H4 (cell line): ENCODE measurements around the gene ENOX1. TPM values are rescaled to one million over a fixed set of nuclear protein-coding genes. Genes with fewer than 3 reads are reported as not detected.
"Not testable (repeated sequence)": the region's sequence is repeated elsewhere in the genome, so short reads cannot be mapped to it uniquely, and the experiment has no call there.

Experiments
- DNase-seq: peaks from one replicate; pipeline ENCODE4 v3.0.0-alpha.2; 2015; ENCODE audit warnings: low spot score
- total RNA-seq: library from RNA; depleted of rRNA; stranded (reverse); fragments of >200 nt; shearing (Covaris generic); gene quantifications from 2 replicates; pipeline ENCODE4 v1.2.3, GENCODE V29; 2014

ENOX1 gene
- total RNA-seq, 1 experiment from 2014 or later: 0.64 TPM

- no peak for DNase-seq
These were observed 353.8 kb downstream of the ENOX1 start for GRCh38 chr13:43432958-43433357.

DNA sequence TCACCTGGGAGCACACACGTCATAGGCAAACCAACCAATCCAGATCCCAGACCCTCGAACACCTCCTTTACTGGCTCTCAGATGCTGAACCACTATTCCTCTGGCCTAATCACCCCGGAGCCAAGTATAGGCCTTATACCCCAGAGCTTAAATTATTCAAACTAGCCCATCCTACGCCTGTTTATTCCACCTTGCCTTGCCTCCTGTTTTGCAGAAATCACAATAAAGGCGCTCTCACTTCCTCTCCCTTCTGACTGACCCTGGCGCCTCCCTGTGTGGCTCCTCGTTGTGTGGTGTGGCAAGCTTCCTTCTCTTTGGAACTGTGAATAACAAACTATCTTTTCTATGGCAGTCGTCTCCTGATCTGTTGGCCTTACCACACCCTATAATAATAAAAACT, 354.9 kb downstream of the ENOX1 start:
- DNase-seq: no peak

DNA sequence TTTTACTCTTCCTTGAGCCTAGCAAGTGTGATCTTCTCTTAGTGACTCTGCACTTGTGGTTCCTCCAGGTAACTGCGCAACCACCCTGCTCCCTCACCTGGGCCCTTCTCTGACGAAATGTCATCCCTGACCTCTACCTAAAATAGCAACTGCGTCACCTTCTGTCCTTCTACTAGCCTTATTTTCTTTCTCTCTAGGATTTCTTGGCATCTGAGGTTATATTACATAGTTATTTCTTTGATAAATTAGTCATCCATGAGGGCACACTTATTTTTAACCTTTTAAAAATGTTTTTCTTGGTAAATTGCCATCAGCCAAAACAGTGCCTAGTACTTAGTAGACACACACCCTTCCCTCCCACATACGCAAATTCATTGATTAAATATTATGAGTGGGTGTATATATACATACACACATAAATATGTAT, 355.5 kb downstream of the ENOX1 start:
- no peak for DNase-seq

DNA sequence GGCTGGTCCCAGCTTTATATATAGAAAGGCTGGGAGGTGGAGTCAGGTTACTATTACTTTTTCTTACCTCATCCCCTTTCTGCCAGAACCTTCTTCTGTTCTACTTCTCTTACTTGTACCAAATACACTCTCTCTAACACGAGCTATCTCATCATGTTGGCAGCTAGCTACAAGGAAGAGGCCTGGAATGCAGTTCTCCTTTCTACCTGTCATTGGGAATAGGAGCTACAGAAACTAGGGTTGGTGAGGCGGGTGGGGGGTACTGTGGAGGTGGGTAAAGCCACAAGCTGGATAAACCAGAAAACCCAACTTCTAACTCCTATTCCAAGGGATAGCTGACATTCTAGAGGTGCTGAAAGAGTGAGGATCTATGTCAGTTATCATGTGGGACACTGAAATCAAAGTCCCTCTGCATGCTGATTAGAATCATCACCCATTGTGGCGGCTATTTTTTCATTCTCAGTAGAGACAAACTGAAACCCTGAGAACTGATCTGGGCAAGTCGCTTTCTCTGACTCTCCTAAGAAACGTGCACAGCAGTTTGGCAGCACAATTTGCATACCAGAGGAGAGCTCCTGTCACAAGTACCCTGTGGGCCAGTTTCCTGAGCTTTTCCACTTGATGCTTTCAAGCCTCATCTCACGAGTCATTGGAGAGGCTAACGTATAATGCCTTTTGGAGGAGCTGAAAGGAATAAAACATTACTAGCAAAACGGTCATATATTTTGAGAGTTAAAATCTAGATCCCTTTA, 358.1 kb downstream of the ENOX1 start:
- no peak for DNase-seq

GRCh38 chr13:43426355-43426754, 360.4 kb downstream of the ENOX1 start:
- no peak for DNase-seq

DNA sequence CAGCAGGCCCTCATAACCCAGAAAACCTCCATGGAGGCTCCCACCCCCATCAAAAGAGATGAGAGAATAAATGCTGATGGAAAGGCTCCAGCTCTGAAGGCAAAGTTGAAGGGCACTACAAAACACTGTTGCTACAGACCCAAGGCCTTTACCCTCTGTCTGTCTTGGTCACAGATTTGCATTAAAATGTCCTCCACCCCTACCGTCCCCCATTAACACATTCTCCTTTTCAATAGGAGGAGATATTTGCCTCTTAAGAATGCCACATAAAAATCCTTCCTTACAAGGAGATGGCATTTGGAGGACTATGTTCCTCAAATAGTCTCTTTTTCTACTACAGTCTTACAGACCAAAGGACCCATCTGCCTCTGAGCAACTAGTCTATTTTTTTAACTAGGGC, 361.5 kb downstream of the ENOX1 start:
- no peak for DNase-seq

- DNase-seq: no peak
These were observed 362.4 kb downstream of the ENOX1 start for GRCh38 chr13:43424412-43424811.

DNA sequence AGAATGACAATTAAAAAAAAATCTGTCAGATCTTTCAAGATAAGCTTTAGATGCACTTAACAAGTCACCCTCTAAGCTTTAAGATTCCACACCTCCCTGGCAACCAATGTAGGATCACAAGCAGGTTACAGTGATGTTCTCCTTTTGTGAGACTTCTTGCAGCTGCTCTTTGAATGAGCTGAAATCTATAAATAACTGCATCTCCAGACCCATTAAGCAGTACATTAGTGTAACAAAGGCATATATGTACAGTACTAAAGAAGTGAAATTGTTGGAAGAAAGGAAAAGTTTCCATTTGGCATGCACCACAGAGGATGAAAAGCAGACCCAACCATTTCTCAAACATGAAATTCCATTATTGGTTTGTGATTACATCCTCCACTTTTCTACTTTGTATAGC, 364.7 kb downstream of the ENOX1 start:
- DNase-seq: no peak

GRCh38 chr13:43416842-43417241, 369.9 kb downstream of the ENOX1 start:
- DNase-seq: not testable (repeated sequence)

- not testable (repeated sequence) for DNase-seq
These were observed 370.4 kb downstream of the ENOX1 start for GRCh38 chr13:43416408-43416807.

- DNase-seq: not testable (repeated sequence)
These were observed 370.8 kb downstream of the ENOX1 start for GRCh38 chr13:43415903-43416391.

GRCh38 chr13:43414111-43414510, 372.7 kb downstream of the ENOX1 start:
- DNase-seq: no peak

GRCh38 chr13:43411741-43412140, 375.0 kb downstream of the ENOX1 start:
- DNase-seq: no peak

- no peak for DNase-seq
These were observed 375.6 kb downstream of the ENOX1 start for GRCh38 chr13:43411211-43411610.

DNA sequence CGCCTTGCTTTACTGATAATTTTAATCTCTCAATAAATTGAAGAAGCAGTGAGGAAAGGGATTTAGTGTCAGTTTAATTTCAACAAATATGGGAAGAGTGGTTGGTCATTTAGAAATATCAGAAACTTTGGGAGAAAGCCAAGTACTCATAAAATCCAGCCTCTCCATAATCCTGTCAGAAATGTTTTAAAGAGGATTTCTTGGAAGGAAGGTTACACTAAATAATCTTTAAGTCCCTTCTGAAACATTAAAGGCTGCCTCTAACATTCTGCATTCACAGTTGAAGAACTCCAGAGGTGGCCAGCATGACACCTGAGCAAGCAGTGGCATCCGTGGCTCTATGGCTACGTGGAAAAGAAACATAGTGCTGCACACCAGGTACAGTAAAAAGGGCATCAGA, 378.5 kb downstream of the ENOX1 start:
- DNase-seq: no peak

- no peak for DNase-seq
These were observed 379.7 kb downstream of the ENOX1 start for GRCh38 chr13:43407023-43407581.

DNA sequence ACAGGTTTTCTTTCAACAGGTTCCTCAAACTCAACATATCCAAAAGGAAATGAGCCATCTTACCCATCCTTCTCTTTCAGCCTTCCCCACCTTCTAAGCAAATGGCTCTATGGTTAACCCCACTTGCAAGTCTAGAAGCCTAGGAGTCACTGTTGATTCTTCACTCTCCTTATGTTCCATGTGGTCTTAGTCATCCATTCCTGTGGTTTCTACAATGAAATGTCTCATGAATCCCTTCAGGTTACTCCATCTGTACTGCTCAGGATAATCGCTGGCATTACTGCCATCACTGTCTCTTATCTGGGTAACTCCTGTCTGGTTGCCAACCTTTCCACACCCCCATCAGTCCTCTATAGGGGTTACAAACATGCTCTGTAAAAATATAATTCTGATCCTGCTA, 381.3 kb downstream of the ENOX1 start:
- DNase-seq: peak; percentile 33

DNA sequence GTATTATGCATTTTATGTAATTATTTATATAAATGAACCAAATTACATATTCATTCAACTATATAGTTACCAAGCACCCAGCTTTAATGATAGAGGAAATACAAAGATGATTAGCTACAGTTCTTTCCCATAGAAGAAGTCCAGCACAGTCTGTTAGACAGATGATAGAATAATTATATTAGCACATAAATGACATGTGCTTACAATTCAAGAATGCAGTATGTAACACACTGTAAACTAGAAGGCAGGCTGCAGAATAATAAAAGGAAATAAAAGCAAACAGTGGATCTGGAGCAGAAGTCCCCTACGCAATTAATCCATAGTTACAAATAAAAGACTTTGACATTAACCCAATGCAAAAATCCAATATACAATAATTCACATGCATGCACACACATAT, 384.4 kb downstream of the ENOX1 start:
- DNase-seq: no peak

- no peak for DNase-seq
These were observed 385.4 kb downstream of the ENOX1 start for GRCh38 chr13:43401361-43401760.

GRCh38 chr13:43397111-43397510, 389.7 kb downstream of the ENOX1 start:
- no peak for DNase-seq

GRCh38 chr13:43391036-43391435, 395.7 kb downstream of the ENOX1 start:
- no peak for DNase-seq

- DNase-seq: no peak
These were observed 396.2 kb downstream of the ENOX1 start for GRCh38 chr13:43390619-43391018.

DNA sequence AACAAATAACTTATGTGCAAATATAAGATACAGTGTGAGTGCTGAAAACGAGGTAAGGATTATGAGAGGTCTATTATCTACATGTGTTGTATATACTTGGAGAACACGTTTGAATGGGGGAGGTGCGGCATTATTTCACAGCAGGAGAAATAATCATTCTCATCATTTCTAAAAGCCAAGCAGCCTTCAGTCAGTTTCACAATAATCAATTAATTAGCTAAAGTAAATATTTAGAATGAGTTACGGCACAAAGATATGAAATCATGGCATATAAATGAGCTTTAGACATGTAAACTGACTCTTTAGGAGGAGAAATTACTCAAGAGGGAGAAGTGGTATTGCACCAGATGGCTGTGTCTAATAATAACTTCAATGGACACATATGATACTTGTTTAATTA, 396.8 kb downstream of the ENOX1 start:
- no peak for DNase-seq

DNA sequence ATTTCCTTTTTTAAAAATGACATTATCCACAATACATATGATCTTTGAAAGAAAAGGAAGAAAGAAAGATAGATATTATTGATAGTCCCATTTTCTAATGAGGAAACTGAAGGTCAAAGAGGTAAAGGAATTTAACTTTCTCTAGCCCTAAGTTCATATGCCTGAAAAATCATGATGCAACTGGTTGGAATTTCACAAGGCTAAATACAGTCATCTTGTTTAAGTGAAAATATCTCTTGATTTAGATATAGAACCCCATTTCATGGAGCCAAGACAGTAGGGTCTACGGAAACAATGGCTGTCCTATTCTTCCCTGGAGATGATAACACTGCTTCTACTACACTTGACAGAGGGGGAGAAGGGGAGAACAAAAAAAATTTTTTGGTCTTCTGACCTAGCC, 397.2 kb downstream of the ENOX1 start:
- no peak for DNase-seq
